ACHN (cell line): ENCODE measurements around the gene RPRD2.

Experiments
- DNase-seq: peaks from one replicate; pipeline ENCODE4 v3.0.0-alpha.2; 2015
- in situ Hi-C: cut with HindIII; loops from 2 replicates; pipeline ENCODE4 v1.10.0; 2017; ENCODE audit warnings: low sequenced_read_pairs, low pct_ligation_motif_present, low pct_unique_long_range_greater_than_20kb

Gene RPRD2

GRCh38 chr1:150441121-150441520 is 77.2 kb downstream of the RPRD2 start:
- DNase-seq = no peak
- in situ Hi-C loops = no loop called here

- in situ Hi-C loops = no loop called here
- DNase-seq = no peak
These were observed 80.3 kb downstream of the RPRD2 start for GRCh38 chr1:150444232-150444631.

- in situ Hi-C loops = no loop called here
- DNase-seq = no peak
These were observed 92.2 kb downstream of the RPRD2 start for GRCh38 chr1:150456146-150456647.

GRCh38 chr1:150464422-150464826 is 100.5 kb downstream of the RPRD2 start:
- DNase-seq = peak; percentile 70

GRCh38 chr1:150466964-150467363 is 103.0 kb downstream of the RPRD2 start:
- in situ Hi-C loops = no loop called here
- no peak for DNase-seq

More at GRCh38 chr1:150464422-150464826, 100.5 kb downstream of the RPRD2 start:
- in situ Hi-C loops = no loop called here

GRCh38 chr1:150469291-150469690 is 105.3 kb downstream of the RPRD2 start:
- DNase-seq = no peak
- in situ Hi-C loops = no loop called here

- in situ Hi-C loops = no loop called here
- DNase-seq = no peak
These were observed 108.8 kb downstream of the RPRD2 start for GRCh38 chr1:150472601-150473200.

GRCh38 chr1:150473659-150474058 is 109.7 kb downstream of the RPRD2 start:
- in situ Hi-C loops = no loop called here
- DNase-seq = no peak

GRCh38 chr1:150474869-150475268 is 110.9 kb downstream of the RPRD2 start:
- no peak for DNase-seq
- in situ Hi-C loops = no loop called here

- no peak for DNase-seq
- in situ Hi-C loops = no loop called here
These were observed 112.8 kb downstream of the RPRD2 start for GRCh38 chr1:150476754-150477153.

DNA sequence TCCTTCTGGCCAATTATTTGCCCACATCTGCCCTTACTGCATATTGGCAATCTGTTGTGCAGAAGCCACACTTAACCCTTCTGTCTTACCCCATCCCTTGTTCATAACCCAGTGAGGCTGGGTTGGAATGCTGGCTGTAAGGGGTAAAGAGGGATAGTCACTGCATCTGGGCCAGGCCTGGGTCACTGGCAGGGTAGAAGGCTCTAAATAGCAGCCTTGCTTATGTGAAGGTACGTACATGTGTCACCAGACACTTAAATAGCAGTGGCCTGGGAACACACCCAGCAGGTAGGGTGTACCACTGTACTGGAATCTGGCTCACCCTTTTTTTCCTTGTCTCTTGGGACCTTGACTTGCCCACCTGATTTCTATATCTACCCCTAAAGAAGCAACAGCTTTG is 113.4 kb downstream of the RPRD2 start:
- no peak for DNase-seq
- in situ Hi-C loops = no loop called here

GRCh38 chr1:150477733-150478132 is 113.8 kb downstream of the RPRD2 start:
- no peak for DNase-seq
- in situ Hi-C loops = no loop called here

DNA sequence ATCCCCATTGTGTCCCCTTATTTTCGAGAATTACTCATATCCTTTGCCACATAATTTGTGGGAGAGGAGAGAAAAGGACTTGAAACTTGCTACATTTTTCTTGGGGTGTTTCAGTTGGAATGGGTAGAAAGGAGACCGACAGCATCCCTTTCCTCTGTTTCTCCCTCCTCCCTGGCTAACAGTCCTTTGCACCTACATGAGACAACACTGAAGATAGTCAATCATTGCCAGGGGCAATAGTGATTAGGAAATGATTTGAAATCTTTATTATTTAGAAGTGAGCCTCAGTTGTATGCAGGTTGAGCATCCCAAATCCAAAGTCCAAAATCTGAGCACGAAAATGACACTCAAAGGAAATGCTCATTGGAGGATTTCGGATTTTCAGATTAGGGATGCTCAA is 115.4 kb downstream of the RPRD2 start:
- DNase-seq = no peak
- in situ Hi-C loops = no loop called here

- in situ Hi-C loops = no loop called here
These were observed 116.0 kb downstream of the RPRD2 start for GRCh38 chr1:150479927-150480352.

DNA sequence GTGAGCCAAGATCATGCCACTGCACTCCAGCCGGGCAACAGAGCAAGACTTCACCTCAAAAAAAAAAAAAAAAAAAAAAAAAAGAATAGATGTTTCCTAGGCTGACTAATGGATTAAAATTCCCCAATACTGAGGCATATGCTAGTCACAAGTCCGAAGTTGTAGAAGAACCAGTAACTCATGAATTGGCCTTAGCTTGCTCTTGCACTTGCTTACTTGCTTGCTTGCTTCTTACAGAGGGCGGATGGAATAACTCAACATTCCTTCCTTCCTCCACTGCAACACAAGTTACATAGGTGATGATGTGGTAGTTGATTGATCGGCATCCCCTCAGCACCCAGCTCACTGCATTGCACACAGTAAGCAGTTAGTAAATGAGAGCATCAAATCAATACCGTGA is 120.5 kb downstream of the RPRD2 start:
- in situ Hi-C loops = no loop called here

More at GRCh38 chr1:150479927-150480352, 116.0 kb downstream of the RPRD2 start:
- DNase-seq = no peak

DNA sequence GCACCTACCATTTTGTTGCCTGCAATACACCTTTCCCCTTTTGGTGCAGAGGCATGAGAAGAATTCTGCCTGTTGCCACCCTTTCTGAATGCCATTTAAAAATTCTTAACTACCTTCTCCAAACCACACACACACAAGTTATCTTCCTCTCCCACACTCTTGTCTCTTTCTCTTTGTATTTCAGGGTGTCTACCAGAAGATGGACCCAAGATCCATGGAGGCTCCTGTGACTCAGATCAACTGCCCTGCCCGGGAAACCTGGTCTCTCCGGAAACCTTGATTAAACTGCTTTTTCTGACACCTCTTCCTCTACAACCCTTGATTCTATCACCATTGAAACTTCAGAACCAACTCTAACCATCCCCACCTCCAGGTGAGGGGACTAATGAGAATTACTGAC is 120.9 kb downstream of the RPRD2 start:
- in situ Hi-C loops = no loop called here
- DNase-seq = peak; percentile 61

More for the DNA sequence above, 120.5 kb downstream of the RPRD2 start:
- peak; percentile 48 for DNase-seq

DNA sequence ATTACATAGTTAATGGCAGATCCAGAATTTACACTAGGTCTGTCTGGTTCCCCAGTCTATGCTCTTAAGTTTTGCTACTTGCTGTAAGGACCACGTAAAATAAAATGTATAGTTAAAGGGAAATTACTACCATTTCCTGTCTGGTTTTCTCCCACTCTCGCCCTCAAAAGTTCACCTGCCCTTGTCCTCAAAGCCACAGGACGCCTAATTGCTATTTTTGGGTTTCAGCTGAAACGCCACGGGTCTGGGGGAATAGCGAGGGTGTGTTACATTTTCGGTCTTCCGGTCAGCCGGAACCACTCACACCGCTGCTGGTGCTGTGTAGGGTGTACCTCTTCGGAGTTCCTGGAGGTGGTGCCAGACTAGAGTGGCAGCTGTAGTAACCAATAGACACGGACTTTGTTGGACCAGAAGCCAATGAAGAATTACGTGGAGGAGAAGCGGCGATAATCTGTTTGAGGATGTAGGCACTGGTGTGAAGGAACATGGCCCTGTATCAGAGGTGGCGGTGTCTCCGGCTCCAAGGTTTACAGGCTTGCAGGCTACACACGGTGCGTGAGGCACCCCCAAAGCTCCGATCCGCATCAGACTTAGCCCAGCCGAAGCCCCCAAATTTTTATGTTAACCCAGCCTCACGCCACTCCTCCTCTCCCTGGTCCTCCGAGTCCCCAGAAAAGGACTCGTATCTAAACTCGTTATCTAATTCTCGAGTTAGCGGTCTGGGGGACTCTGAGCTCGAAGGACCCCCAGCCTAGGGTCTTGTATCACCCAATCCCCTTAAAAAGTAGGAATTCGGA is 123.2 kb downstream of the RPRD2 start, which contains the start of gene TARS2:
Gene TARS2, plus strand, starts transcription at position 454 of the 797 bp plus-strand sequence. Its CDS starts 32 bp downstream, at position 486.
- DNase-seq = peak; percentile 99
- in situ Hi-C loops = no loop called here

DNA sequence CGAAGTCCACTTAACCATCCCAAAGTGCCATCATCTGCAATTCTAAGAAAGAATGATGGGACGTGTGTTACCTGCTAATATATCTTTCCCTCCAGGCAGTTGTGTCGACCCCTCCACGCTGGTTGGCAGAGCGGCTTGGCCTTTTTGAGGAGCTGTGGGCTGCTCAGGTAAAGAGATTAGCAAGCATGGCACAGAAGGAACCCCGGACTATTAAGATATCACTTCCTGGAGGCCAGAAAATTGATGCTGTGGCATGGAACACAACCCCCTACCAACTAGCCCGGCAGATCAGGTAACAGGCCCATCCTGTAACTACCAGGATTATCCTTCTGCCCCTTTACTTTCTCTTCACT is 123.8 kb downstream of the RPRD2 start:
- in situ Hi-C loops = no loop called here
- DNase-seq = no peak

- in situ Hi-C loops = no loop called here
- DNase-seq = no peak
These were observed 129.2 kb downstream of the RPRD2 start for GRCh38 chr1:150493175-150493574.

DNA sequence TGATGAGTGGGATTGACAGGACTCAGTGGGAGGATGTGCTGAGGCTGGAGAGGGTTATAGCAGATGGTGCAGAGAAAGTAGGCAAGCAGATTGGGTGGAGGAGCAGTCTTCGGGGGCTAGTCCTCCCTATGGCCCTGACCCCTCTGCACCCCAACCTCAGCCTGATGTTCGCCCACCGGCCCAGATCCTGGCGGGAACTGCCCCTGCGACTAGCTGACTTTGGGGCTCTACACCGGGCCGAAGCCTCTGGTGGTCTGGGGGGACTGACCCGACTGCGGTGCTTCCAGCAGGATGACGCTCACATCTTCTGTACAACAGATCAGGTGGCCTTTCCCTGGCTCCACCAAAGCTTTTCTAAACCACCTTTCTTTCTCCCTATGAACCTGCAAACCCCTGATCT is 134.4 kb downstream of the RPRD2 start:
- in situ Hi-C loops = no loop called here

More for the DNA sequence above, 134.4 kb downstream of the RPRD2 start:
- DNase-seq = no peak
